Body of pancreas (tissue), 4 donors: ENCODE data around the gene NMT2.

ENCODE experiments used
- POLR2A ChIP-seq, 3 donors: fragments of 450-650 bp; IDR thresholded peaks; one replicate each; pipeline ENCODE4 v1.6.1; 2016; ENCODE audit warnings: antibody characterized with exemption in 3 of 3, mild to moderate bottlenecking in 2 of 3
- TF ChIP-seq, protein P1 (sequence below), 7 experiments: fragments of 450-650 bp in 4 of 7; fragments of 200-600 bp in 3 of 7; sonication (generic) in 3 of 7; IDR thresholded peaks; one replicate each; pipeline ENCODE4 v1.5.1; 2016 to 2019; ENCODE audit warnings: antibody characterized with exemption in 7 of 7

DNA sequence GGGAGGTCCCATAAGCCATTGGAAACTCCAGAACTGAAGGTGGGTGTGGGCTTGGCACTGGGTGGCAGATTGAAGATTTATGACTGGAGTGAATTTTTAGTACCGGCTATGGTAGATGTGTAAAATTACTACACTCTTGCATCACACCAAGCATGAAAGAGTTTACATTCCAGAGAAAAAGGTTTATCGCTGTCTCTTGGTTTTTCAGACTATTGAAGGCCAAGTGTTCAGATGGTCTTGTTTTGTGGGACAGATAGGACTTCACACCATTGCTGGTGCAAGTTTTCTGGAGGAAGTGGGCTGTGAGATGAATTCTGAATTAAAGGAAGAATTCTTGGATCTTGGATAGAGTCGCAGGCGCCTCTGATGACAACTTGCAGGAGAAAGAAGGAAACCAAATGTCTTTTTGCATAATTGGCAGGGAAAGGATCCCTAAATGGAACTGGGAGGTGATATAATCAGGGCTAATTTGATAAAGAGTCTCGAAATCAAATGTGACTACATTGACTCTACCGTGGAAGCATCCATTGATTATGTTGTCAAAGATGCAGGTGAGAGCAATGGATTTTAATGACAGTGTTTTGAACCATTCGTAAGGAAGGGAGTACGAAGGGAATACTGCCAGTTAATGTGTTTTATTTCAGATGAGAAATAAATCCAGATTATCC lies 14.2 kb upstream of the NMT2 start:
- TF ChIP-seq POLR2A (IDR thresholded peaks at IDR 0.05) = no peak
- TF ChIP-seq, protein P1, sequence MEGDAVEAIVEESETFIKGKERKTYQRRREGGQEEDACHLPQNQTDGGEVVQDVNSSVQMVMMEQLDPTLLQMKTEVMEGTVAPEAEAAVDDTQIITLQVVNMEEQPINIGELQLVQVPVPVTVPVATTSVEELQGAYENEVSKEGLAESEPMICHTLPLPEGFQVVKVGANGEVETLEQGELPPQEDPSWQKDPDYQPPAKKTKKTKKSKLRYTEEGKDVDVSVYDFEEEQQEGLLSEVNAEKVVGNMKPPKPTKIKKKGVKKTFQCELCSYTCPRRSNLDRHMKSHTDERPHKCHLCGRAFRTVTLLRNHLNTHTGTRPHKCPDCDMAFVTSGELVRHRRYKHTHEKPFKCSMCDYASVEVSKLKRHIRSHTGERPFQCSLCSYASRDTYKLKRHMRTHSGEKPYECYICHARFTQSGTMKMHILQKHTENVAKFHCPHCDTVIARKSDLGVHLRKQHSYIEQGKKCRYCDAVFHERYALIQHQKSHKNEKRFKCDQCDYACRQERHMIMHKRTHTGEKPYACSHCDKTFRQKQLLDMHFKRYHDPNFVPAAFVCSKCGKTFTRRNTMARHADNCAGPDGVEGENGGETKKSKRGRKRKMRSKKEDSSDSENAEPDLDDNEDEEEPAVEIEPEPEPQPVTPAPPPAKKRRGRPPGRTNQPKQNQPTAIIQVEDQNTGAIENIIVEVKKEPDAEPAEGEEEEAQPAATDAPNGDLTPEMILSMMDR (IDR thresholded peaks at IDR 0.05) = no peak
